ENCODE data around the gene CLIP3. TPM values are rescaled to one million over a fixed set of nuclear protein-coding genes. Genes with fewer than 3 reads are reported as not detected.

Gene CLIP3
- total RNA-seq, 1 donor from 2014 or later: 2.4 TPM

DNA sequence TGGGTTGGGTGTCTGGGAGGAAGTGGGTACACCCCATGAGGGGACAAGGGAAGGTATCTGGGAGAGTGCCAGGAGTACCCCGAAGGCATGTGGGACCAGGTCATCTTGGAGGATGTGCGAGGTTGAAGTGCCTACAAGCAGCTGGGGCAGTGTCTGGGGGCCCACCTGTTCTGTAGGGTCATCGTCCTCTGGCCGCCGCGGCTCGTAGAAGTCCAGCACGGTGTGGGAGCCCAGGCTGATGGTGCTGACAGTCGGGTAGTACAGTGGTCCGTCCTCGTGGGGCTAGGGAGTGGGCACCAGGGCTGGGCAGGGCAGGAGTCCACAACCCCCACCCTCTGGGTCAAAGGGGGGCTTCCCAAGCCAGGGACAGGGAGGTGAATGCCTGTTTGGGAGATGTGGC lies 22.3 kb downstream of the CLIP3 start:
- intact Hi-C loops (cut with micrococcal nuclease): no loop called here
- no peak overlapping the region for H3K27ac Mint-ChIP-seq
- no peaks in the 10 kb centered on the region for H3K27me3 Mint-ChIP-seq (ENCODE audit: low read depth)
- DNase-seq (ENCODE audit: low spot score): no peak
- no peak overlapping the region for H3K4me3 Mint-ChIP-seq (ENCODE audit: low read depth)
- H3K4me1 Mint-ChIP-seq (ENCODE audit: low read depth): peaks cover 33% of the 10 kb centered on the region
- H3K9me3 Mint-ChIP-seq: no peaks in the 10 kb centered on the region
- peaks cover 8% of the 10 kb centered on the region for H3K36me3 Mint-ChIP-seq (ENCODE audit: low read depth)

DNA sequence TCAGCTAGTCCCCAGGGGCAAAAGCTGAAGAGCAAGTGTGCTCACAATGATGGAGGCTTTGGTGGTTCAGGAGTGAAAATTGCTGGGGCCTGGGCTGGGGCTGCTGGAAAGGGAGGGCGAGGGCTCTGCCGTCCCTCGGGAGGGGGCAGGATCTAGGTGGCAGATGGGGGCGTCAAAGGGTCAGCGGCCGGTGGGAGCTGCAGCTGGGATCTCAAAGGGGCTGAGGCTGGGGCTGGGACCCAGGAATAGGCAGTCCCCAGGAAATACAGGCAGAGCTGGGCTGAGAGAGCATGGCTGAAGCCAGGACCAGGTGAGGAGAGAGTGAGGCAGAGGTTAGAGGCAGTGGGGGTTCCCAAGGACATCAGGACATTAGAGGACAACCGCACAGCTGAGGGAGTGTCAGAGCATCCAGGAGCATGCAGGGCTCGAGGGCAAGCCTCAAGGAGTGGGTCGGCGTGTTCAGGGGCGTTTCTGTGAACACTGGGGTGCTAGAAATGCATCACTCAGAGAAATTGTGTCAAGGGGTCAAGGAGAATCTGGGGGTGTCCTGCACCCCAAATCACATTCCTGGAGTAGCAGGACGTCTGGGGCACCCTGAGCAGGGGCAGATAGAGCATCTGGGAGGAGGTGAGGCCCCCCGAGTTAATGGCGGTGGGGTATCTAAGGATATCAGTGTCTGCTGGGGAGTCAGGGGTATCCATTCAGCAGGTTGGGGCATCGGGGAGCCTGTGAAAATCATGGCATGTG lies 22.9 kb downstream of the CLIP3 start:
- Mint-ChIP-seq H3K27me3 (ENCODE audit: low read depth) (no peaks in the 10 kb centered on the region), H3K9me3 (no peaks in the 10 kb centered on the region), H3K36me3 (ENCODE audit: low read depth) (peaks cover 8% of the 10 kb centered on the region), H3K27ac (peak overlapping the region; percentile 19), H3K4me3 (ENCODE audit: low read depth) (peak overlapping the region; percentile 64), H3K4me1 (ENCODE audit: low read depth) (peaks cover 27% of the 10 kb centered on the region)
- intact Hi-C loops (cut with micrococcal nuclease): no loop called here
- no peak for DNase-seq (ENCODE audit: low spot score)

GRCh38 chr19:36009220-36009619 lies 23.5 kb downstream of the CLIP3 start:
- H3K36me3 Mint-ChIP-seq (ENCODE audit: low read depth): peaks cover 5% of the 10 kb centered on the region
- peak overlapping the region; percentile 64 for H3K4me3 Mint-ChIP-seq (ENCODE audit: low read depth)
- H3K27me3 Mint-ChIP-seq (ENCODE audit: low read depth): no peaks in the 10 kb centered on the region
- DNase-seq (ENCODE audit: low spot score): peak; percentile 51
- peaks cover 22% of the 10 kb centered on the region for H3K4me1 Mint-ChIP-seq (ENCODE audit: low read depth)
- H3K27ac Mint-ChIP-seq: no peak overlapping the region
- H3K9me3 Mint-ChIP-seq: no peaks in the 10 kb centered on the region
- intact Hi-C loops (cut with micrococcal nuclease): no loop called here

GRCh38 chr19:36008336-36008978 lies 24.2 kb downstream of the CLIP3 start, which contains the start of gene SYNE4:
TSS of gene SYNE4 (minus strand) at chr19:36008813. CDS start at chr19:36008681, 132 bp downstream.
- Mint-ChIP-seq H3K27ac (peak within 1 kb of the TSS; percentile 34), H3K9me3 (no peaks in the 10 kb centered on the region), H3K36me3 (ENCODE audit: low read depth) (peaks cover 5% of the 10 kb centered on the region), H3K4me1 (ENCODE audit: low read depth) (peaks cover 21% of the 10 kb centered on the region), H3K27me3 (ENCODE audit: low read depth) (no peaks in the 10 kb centered on the region), H3K4me3 (ENCODE audit: low read depth) (peak within 1 kb of the TSS; percentile 64)
- no peak for DNase-seq (ENCODE audit: low spot score)
- intact Hi-C loops (cut with micrococcal nuclease): no loop called here

DNA sequence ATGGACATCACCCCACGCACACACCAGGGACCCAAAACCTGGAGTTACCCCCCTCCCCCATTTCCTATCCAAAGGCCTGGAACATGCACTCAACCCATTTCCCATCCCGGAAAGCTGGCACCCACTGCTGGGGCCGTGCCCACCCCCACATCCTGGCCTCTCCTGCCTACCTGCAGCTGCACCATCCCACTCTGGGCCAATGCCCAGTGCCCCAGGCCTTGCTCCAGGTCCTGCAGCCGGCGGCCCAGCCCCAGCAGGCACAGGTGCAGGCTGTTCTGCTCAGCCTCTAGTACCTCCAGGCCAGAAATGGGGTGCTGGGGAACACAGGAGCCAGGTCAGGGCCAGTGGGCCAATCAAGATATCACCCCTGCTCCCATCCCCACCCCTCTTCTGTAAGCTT lies 25.7 kb downstream of the CLIP3 start:
- Mint-ChIP-seq H3K27ac (no peak overlapping the region), H3K4me1 (ENCODE audit: low read depth) (peaks cover 11% of the 10 kb centered on the region), H3K27me3 (ENCODE audit: low read depth) (no peaks in the 10 kb centered on the region), H3K4me3 (ENCODE audit: low read depth) (no peak overlapping the region), H3K9me3 (no peaks in the 10 kb centered on the region), H3K36me3 (ENCODE audit: low read depth) (peaks cover 11% of the 10 kb centered on the region)
- intact Hi-C loops (cut with micrococcal nuclease): no loop called here
- DNase-seq (ENCODE audit: low spot score): no peak

GRCh38 chr19:36003284-36003683 lies 29.4 kb downstream of the CLIP3 start:
- Mint-ChIP-seq H3K4me1 (ENCODE audit: low read depth) (peaks cover 4% of the 10 kb centered on the region), H3K4me3 (ENCODE audit: low read depth) (no peak overlapping the region), H3K27ac (no peak overlapping the region), H3K27me3 (ENCODE audit: low read depth) (no peaks in the 10 kb centered on the region), H3K9me3 (no peaks in the 10 kb centered on the region), H3K36me3 (ENCODE audit: low read depth) (peaks cover 22% of the 10 kb centered on the region)
- intact Hi-C loops (cut with micrococcal nuclease): no loop called here
- no peak for DNase-seq (ENCODE audit: low spot score)

DNA sequence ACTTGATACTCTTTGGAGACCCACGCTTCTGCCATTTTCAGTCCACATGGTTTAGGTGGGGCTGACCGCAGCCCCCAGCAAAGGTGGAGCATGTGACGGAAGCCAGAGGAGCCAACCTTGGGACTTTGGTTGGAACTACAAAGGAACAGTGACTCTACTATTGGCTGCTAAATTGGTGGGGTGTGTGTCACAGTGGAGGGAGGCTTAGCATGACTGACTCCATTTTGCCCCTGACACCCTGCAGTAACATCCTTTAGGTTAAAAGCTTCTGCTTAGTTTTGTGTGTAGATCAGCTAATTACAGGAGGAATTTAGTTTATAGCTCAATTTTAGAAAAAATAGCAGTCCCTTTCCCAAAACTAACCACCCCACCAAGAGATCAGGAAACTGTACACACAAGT lies 31.1 kb downstream of the CLIP3 start:
- intact Hi-C loops (cut with micrococcal nuclease): no loop called here
- H3K36me3 Mint-ChIP-seq (ENCODE audit: low read depth): peaks cover 32% of the 10 kb centered on the region
- H3K4me1 Mint-ChIP-seq (ENCODE audit: low read depth): peaks cover 11% of the 10 kb centered on the region
- H3K27me3 Mint-ChIP-seq (ENCODE audit: low read depth): no peaks in the 10 kb centered on the region
- no peak for DNase-seq (ENCODE audit: low spot score)
- no peak overlapping the region for H3K4me3 Mint-ChIP-seq (ENCODE audit: low read depth)
- no peak overlapping the region for H3K27ac Mint-ChIP-seq
- no peaks in the 10 kb centered on the region for H3K9me3 Mint-ChIP-seq

DNA sequence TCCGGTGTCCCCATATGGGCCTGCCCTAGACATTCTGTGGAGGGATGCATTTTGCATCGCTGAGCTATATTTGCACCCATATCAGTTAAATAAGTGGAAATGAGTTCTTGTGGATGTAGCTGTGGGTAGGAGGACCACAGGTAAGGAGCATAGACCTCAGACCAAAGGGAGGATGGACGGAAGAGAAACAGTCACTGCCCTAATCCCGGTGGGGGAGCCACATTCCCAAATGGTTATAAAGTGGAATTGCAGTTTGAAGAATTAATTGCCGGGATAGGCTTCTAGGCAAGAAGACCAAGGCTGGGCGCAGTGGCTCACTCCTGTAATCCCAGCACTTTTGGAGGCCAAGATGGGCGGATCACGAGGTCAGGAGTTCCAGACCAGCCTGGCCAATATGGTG lies 35.9 kb downstream of the CLIP3 start:
- Mint-ChIP-seq H3K36me3 (ENCODE audit: low read depth) (peaks cover 33% of the 10 kb centered on the region), H3K4me1 (ENCODE audit: low read depth) (peaks cover 20% of the 10 kb centered on the region), H3K27me3 (ENCODE audit: low read depth) (no peaks in the 10 kb centered on the region), H3K4me3 (ENCODE audit: low read depth) (peak overlapping the region; percentile 89), H3K9me3 (no peaks in the 10 kb centered on the region), H3K27ac (peak overlapping the region; percentile 21)
- no peak for DNase-seq (ENCODE audit: low spot score)
- intact Hi-C loops (cut with micrococcal nuclease): loop anchor here (5.0 to 10.0 kb wide), 3 partner anchors 44 to 252 kb away; partner anchors contain the start of genes HCST, IGFLR1, LIN37 and NFKBID

DNA sequence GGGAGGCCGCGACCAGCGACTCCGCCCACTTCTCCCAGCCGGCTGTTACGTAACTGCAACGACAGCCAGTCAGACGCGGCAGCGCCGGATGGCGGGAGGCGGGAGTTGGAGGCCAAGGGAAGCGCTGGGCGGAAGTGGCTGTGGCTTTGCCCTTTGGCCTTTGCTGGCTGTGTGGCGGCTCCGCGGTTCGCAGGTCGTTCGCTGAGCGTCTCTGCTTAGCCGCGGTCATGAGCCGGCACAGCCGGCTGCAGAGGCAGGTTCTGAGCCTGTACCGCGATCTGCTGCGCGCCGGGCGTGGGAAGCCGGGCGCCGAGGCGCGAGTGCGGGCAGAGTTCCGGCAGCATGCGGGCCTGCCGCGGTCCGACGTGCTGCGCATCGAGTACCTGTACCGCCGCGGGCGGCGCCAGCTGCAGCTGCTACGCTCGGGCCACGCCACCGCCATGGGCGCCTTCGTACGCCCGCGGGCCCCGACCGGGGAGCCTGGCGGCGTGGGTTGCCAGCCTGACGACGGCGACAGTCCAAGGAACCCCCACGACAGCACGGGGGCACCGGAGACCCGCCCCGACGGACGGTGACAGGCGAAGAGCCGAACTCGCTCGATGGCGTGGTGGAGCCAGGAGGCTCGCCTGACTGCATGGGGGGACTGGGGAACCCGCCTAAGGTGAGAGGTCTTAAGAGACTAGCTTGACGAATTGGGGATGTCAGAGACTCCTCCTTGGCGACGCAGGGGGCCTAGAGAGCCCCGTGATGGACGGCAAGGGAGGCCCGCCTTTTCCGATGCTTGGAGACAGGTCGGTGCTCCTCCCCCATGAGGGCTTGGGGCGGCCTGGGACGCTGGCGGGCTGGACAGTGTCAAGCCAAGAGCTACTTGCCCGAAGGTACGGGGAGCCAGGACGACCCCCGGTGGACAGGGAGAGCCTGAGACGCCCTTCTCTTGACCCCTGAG lies 37.4 kb downstream of the CLIP3 start, which contains the start of gene SDHAF1:
SDHAF1 (plus strand) TSS at position 141 of the 946 bp plus-strand sequence; CDS start at position 228, 87 bp downstream.
- H3K36me3 Mint-ChIP-seq (ENCODE audit: low read depth): peaks cover 24% of the 10 kb centered on the region
- no peaks in the 10 kb centered on the region for H3K9me3 Mint-ChIP-seq
- H3K27me3 Mint-ChIP-seq (ENCODE audit: low read depth): no peaks in the 10 kb centered on the region
- peak within 1 kb of the TSS; percentile 93 for H3K4me3 Mint-ChIP-seq (ENCODE audit: low read depth)
- peak; percentile 91 for DNase-seq (ENCODE audit: low spot score)
- peaks cover 20% of the 10 kb centered on the region for H3K4me1 Mint-ChIP-seq (ENCODE audit: low read depth)
- intact Hi-C loops (cut with micrococcal nuclease): loop anchor here (1.0 to 10.0 kb wide), 6 partner anchors 19 to 251 kb away; partner anchors contain the start of genes ALKBH6, HCST, IGFLR1 and LIN37
- peak within 1 kb of the TSS; percentile 89 for H3K27ac Mint-ChIP-seq

DNA sequence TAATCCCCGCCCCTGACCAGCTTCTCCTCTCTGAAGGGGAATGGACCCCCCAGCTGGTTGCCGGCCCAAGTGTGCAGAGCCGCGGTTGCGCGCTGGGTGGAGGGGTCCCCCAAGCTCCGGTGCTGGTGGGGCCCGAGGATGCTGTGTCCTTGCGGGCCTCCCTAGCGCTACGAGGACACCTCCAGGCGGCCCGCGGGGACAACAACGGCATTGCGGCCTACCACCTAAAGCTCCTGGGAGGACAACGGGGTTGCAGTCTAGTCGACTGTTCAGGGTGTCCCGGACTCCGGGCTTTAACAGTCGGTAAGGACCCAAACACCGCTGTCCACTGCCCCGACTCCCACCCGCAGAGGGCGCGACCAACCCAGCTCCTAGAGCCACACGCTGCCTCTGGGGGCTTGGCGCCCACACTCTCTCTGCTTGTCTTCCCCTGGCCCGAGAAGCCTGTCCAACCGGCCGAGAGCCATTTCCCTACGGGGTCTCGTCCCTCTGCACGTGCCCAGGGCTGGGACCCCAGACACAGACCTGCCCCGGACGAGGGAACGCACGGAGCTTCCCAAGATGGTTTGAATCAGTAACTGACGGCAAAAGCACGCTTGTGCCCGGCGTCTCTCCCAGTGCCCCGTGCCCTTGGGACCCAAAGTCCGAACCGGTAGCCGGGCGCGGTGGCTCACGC lies 38.6 kb downstream of the CLIP3 start:
- H3K4me3 Mint-ChIP-seq (ENCODE audit: low read depth): peak overlapping the region; percentile 60
- H3K4me1 Mint-ChIP-seq (ENCODE audit: low read depth): peaks cover 16% of the 10 kb centered on the region
- peaks cover 18% of the 10 kb centered on the region for H3K36me3 Mint-ChIP-seq (ENCODE audit: low read depth)
- H3K27ac Mint-ChIP-seq: no peak overlapping the region
- intact Hi-C loops (cut with micrococcal nuclease): loop anchor here (10.0 kb wide), 1 partner anchor 249 kb away; the partner anchor contains the start of genes IGFLR1, LIN37, PSENEN and U2AF1L4
- no peak for DNase-seq (ENCODE audit: low spot score)
- H3K27me3 Mint-ChIP-seq (ENCODE audit: low read depth): no peaks in the 10 kb centered on the region
- H3K9me3 Mint-ChIP-seq: no peaks in the 10 kb centered on the region

GRCh38 chr19:35992907-35993765 lies 39.5 kb downstream of the CLIP3 start:
- Mint-ChIP-seq H3K9me3 (no peaks in the 10 kb centered on the region), H3K27me3 (ENCODE audit: low read depth) (peaks cover 6% of the 10 kb centered on the region), H3K4me1 (ENCODE audit: low read depth) (peaks cover 16% of the 10 kb centered on the region), H3K4me3 (ENCODE audit: low read depth) (no peak overlapping the region), H3K36me3 (ENCODE audit: low read depth) (peaks cover 18% of the 10 kb centered on the region), H3K27ac (no peak overlapping the region)
- intact Hi-C loops (cut with micrococcal nuclease): loop anchor here (10.0 kb wide), 1 partner anchor 248 kb away; the partner anchor contains the start of genes IGFLR1, LIN37, PSENEN and U2AF1L4
- DNase-seq (ENCODE audit: low spot score): no peak

Measured in activated T-helper 2 cell treated with anti-CD3 and anti-CD28 coated beads, Interferon-gamma antibody, Interleukin-2, Interleukin-4, amounts not matched to agents 10 μg/mL and 5 μg/mL and 100 μg/mL, durations not matched to agents 14 hours and 24 hours and 36 hours (primary cell).